ENCODE data around the gene A1CF. TPM values are rescaled to one million over a fixed set of nuclear protein-coding genes. Genes with fewer than 3 reads are reported as not detected.

A1CF gene
- total RNA-seq, 1 donor, result not detected

DNA sequence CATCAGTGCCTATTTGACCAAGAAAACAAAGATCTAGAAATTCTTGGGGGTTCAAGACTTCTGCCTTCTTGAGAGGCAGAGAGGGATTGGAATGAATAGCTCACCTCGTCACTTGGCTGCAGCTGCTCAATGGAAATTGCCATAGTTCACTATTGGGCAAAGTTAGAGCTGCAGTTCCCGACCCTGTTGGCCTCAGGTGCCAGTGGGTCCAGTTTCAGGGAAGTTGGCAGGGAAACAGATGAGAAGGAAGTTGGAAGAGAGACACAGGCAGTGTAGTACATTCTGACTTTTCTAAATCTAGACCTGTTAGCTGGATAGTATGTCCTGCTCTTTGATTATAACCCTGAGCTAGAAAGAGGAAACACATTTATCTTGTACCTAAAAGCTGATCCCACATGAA lies 19.1 kb downstream of the A1CF start:
- DNase-seq (ENCODE audit: low read depth), result no peak
- H3K4me3 ChIP-seq (ENCODE audit: low read depth, low read length), result no peak overlapping the region
- TF ChIP-seq, protein P1, sequence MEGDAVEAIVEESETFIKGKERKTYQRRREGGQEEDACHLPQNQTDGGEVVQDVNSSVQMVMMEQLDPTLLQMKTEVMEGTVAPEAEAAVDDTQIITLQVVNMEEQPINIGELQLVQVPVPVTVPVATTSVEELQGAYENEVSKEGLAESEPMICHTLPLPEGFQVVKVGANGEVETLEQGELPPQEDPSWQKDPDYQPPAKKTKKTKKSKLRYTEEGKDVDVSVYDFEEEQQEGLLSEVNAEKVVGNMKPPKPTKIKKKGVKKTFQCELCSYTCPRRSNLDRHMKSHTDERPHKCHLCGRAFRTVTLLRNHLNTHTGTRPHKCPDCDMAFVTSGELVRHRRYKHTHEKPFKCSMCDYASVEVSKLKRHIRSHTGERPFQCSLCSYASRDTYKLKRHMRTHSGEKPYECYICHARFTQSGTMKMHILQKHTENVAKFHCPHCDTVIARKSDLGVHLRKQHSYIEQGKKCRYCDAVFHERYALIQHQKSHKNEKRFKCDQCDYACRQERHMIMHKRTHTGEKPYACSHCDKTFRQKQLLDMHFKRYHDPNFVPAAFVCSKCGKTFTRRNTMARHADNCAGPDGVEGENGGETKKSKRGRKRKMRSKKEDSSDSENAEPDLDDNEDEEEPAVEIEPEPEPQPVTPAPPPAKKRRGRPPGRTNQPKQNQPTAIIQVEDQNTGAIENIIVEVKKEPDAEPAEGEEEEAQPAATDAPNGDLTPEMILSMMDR (IDR thresholded peaks at IDR 0.05; ENCODE audit: insufficient read depth, low read depth, low read length), result no peak

DNA sequence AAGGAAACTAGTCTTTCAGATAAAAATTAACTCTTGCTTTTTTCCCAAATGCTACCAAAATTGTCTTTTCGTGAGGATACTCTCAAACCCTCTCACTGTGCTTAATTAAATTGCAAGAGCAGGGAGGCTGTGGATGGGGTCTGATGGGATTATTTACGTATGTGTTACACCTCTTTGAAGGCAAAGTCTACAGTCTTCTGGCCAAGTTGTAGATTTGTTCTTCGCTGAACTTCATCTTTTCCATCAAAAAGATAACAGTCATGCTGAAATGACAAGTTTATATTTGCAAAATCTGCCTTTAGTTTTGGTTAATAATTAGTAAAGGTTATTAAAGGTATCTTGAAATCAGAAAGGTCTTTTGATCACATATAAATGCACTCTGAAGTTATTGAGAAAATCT lies 22.7 kb downstream of the A1CF start:
- no peak for DNase-seq (ENCODE audit: low read depth)
- TF ChIP-seq, protein P1 (IDR thresholded peaks at IDR 0.05; ENCODE audit: insufficient read depth, low read depth, low read length), result no peak
- no peak overlapping the region for H3K4me3 ChIP-seq (ENCODE audit: low read depth, low read length)

DNA sequence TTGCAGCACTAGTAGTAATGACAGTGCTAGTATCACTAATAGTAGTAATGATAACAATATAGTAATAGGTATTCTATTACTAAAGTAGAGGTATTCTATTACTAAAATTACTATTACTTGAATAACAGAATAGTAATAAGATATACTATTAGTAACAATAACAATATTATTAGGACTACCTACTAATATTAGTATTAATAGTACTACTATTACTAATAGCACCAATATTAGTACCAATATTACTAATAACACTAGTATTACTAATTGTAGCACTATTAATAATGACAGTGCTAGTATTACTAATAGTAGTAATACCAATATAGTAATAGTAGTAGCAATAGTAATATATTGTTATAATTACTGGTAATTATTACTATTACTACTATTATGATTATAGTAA lies 24.1 kb downstream of the A1CF start:
- no peak for DNase-seq (ENCODE audit: low read depth)
- TF ChIP-seq, protein P1 (IDR thresholded peaks at IDR 0.05; ENCODE audit: insufficient read depth, low read depth, low read length), result no peak
- no peak overlapping the region for H3K4me3 ChIP-seq (ENCODE audit: low read depth, low read length)

DNA sequence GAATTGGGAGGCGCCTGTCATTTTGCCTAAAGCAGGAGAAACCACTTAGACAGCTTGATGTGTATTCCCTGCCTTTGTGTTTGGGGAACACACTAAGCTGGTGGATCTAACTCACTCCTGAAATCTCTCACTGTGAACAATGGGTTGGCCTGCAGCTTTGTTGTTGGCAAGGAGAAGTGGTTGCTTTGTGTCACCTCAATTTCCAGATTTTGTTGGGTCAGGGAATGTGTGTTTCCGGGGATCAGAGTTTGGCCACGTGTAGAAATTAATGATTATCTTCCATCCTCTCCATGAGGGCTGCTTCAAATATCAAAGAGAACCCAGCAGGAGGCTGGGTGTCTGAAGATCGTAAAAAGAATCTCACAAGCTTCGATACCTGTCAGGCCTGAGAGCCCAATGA lies 27.8 kb downstream of the A1CF start:
- H3K4me3 ChIP-seq (ENCODE audit: low read depth, low read length), result no peak overlapping the region
- TF ChIP-seq, protein P1 (IDR thresholded peaks at IDR 0.05; ENCODE audit: insufficient read depth, low read depth, low read length), result no peak
- DNase-seq (ENCODE audit: low read depth), result no peak

DNA sequence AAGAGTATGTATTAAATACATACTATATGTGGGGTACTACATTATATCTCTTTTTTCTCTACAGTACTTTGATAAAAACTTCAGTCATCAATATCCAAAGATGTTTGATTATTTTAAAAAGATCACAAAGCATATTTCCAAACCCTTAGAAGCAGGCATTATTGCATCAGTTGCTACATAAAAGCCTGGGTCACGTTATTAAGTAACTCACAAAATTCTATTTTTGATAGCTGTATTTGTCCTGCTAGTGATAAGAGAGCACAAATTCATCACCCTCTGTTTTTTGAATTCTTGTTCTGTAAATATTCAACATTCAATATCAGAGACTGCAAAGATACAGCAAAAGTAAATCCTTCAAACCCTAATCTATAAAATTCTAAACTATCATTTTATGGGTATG lies 30.0 kb downstream of the A1CF start:
- no peak for DNase-seq (ENCODE audit: low read depth)
- TF ChIP-seq, protein P1 (IDR thresholded peaks at IDR 0.05; ENCODE audit: insufficient read depth, low read depth, low read length), result no peak
- no peak overlapping the region for H3K4me3 ChIP-seq (ENCODE audit: low read depth, low read length)

DNA sequence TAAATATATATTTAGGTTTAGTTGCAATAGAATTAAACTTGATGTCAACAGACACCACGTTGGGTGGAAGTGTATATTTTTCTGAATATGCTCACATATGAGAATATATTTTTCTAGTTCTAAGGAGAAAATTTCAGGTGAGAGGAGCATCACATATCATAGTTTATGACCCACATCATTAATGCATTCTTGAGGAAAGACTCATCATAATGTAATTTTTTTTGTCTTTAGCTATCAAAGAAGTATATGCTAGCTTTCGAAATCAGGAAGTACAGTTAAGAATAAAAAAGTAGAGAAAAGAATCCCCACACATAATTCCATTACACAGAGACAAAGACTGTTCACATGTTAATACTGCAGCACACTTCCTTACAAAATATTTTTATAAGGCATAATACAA lies 30.4 kb downstream of the A1CF start:
- no peak overlapping the region for H3K4me3 ChIP-seq (ENCODE audit: low read depth, low read length)
- DNase-seq (ENCODE audit: low read depth), result no peak
- TF ChIP-seq, protein P1 (IDR thresholded peaks at IDR 0.05; ENCODE audit: insufficient read depth, low read depth, low read length), result no peak

DNA sequence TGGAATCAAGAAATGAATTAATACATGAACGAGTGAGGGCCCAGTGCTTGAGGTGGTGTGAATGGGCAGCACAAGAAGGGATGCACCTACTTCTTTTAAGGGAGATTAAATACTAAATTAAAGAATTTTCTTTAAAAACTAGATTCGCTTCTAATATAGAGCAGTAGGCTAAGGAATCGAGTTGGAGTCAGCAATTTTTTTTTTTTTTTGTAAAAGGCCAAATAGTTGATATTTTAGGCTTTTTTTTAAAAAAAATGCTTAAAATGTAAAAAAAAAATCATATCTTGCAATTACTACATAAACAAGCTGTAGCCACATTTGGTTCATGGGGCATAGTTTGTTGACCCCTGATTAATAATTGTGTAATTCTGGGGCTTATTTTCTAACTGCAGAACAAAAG lies 31.9 kb downstream of the A1CF start:
- no peak for DNase-seq (ENCODE audit: low read depth)
- TF ChIP-seq, protein P1 (IDR thresholded peaks at IDR 0.05; ENCODE audit: insufficient read depth, low read depth, low read length), result no peak
- H3K4me3 ChIP-seq (ENCODE audit: low read depth, low read length), result no peak overlapping the region
